Cardiac fibroblast (primary cell): ENCODE results near the gene ESYT3.
"Not testable (repeated sequence)": the region's sequence is repeated elsewhere in the genome, so short reads cannot be mapped to it uniquely, and the experiment has no call there.

Experiments
- DNase-seq, 2 donors: peaks; one replicate each; pipeline versions ENCODE4 v3.0.0 to v3.0.0-alpha.2; 2010; ENCODE audit warnings: low read depth in 2 of 2
- H3K4me3 ChIP-seq, 2 donors: replicated peaks in 1 of 2; 1 replicate in 1 of 2; 2 replicates in 1 of 2; pipeline ENCODE4 v1.5.1; 2011; ENCODE audit warnings: low read depth in 2 of 2, low read length in 2 of 2, mild to moderate bottlenecking in 2 of 2, moderate library complexity in 1 of 2
- TF ChIP-seq, protein P1 (sequence below): IDR thresholded peaks from one replicate; pipeline ENCODE4 v1.5.1; 2011; ENCODE audit warnings: low read depth, mild to moderate bottlenecking, low read length, inconsistent platforms

The ESYT3 gene

DNA sequence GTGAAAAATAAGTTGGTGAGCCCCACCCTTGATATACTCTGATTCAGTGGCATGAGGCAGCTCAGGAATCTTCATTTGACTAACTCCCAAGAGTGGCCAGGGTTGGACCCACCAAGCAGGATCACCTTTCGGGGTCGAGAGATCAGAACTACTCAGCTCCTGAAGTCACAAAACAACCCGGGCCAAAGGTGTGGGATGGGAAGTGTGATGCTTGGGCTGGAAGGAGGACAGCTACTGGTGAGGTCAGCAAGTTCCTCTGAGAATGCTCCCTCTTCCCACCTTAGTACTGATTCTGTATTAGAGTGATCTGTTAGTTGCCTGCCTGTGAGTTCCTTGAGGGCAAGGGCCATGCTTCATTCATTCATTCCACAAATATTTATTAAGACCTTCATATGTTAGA is 15.1 kb downstream of the ESYT3 start:
- TF ChIP-seq, protein P1, sequence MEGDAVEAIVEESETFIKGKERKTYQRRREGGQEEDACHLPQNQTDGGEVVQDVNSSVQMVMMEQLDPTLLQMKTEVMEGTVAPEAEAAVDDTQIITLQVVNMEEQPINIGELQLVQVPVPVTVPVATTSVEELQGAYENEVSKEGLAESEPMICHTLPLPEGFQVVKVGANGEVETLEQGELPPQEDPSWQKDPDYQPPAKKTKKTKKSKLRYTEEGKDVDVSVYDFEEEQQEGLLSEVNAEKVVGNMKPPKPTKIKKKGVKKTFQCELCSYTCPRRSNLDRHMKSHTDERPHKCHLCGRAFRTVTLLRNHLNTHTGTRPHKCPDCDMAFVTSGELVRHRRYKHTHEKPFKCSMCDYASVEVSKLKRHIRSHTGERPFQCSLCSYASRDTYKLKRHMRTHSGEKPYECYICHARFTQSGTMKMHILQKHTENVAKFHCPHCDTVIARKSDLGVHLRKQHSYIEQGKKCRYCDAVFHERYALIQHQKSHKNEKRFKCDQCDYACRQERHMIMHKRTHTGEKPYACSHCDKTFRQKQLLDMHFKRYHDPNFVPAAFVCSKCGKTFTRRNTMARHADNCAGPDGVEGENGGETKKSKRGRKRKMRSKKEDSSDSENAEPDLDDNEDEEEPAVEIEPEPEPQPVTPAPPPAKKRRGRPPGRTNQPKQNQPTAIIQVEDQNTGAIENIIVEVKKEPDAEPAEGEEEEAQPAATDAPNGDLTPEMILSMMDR: no peak
- no peak for DNase-seq
- no peak overlapping the region for H3K4me3 ChIP-seq

DNA sequence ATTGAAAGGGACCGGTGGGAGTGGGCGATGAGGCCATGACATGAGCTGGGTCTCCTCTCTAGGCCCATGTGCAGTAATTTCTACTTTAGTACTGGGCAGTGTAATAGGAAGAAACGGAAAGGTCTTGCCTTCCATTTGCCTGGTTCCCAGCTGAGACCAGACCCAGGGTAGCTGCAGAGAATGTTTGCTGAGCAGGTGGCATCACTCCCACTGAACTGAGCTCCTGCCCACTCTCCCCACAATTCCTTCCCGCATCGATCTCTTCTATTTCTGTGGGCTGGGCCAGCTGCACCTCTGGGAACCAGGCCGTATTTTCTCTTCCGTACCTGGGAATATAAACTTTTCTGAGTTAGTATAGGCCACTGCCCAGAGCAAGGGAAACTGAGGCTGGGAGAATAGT is 15.8 kb downstream of the ESYT3 start:
- no peak for DNase-seq
- TF ChIP-seq, protein P1: no peak
- no peak overlapping the region for H3K4me3 ChIP-seq

DNA sequence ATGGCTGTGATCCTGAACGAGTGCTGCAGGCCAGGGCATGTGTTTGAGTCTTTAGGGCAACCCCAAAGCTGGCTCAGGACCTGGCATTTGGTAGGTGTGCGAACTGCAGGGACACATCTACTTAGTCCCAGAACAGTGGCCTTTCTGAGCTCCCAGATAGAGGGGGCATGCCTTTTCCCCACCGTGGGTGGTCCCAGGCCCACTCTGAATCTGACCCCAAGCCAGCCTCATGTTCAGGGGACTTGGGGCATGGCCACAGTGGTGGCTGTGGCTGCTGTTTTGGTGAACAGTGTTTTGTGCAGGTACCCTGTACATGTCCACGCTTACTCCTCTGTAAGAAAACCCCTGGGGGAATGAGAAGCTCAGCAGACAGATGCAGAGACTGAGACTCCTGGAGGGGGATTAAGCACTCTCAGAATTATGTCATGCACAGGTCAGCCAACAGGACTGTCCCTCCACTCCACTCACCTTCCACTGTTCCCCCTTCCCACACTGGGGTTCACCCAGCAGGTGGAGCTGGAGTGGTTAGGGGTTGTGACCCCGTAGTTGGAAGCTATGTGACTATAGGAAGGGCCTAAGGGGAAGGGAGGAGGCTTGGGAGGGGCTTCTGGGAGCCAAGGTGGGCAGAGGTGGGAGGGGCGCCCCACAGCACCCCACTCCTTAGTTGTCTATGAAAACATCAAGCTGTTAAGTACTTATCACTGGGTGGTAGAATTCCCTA is 16.4 kb downstream of the ESYT3 start:
- DNase-seq: no peak
- TF ChIP-seq, protein P1: no peak
- H3K4me3 ChIP-seq: no peak overlapping the region

DNA sequence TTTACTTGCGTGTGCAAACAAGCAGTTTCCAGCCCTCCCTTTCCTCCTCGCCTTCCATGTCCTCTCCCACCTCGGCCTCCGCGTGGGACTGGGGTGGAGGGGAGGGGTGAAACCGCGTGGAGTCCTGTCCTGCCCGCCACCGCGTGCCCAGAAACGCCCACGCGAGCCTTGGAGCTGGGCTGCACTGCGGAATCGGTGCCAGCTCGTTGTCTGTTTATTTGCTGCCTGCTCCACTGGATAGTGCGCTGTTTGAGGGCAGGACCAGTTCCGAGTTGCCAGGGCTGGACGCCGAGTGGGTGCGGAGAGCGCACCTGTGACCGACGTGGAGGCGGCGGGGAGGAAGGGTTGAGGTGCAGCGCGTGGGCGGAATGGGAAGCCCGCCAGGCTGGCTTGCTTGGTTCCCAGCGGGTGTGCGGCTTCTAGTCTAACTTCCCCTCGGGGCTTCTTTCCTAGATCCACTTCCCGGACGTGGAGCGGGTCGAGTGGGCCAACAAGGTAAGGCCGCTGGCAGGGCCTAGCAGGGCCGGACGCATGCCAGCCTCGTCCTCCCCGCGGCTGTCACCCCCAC is 17.3 kb downstream of the ESYT3 start:
- TF ChIP-seq, protein P1: no peak
- H3K4me3 ChIP-seq: no peak overlapping the region
- no peak for DNase-seq

DNA sequence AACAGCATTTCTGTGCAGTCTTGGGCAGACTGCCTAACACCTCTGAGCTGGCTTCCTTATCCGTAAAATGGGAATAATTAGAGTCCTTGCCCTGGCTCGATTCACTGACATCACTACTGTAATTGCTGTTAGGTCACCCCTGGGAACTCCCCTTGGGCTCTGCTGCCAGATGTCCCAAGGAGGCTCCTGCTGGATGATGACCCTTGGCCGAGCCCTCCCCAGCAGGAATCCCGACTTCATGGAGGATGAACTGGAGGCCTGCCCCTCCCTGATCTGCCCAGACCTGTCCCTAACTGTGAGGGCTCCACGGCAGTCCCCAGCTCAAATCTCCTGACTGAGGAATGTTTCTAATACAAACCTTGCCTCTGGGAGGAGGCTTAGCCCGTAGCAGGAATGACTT is 18.0 kb downstream of the ESYT3 start:
- no peak for DNase-seq
- H3K4me3 ChIP-seq: no peak overlapping the region
- TF ChIP-seq, protein P1: no peak

DNA sequence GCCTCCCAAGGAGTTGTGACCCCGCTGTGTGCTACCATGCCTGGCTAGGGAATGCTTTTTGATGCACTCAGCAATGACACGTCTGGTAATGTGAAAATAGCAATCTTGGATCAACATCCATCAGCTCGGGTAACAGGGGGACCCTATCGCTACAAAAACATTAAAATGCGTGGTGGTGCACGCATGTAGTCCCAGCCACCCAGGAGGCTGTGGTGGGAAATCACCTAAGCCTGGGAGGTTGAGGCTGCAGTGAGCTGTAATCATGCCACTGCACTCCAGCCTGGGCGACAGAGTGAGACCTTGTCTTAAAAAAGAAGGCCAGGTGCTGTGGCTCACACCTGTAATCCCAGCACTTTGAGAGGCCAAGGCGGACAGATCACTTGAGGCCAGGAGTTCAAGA is 19.5 kb downstream of the ESYT3 start:
- not testable (repeated sequence) for H3K4me3 ChIP-seq, DNase-seq

DNA sequence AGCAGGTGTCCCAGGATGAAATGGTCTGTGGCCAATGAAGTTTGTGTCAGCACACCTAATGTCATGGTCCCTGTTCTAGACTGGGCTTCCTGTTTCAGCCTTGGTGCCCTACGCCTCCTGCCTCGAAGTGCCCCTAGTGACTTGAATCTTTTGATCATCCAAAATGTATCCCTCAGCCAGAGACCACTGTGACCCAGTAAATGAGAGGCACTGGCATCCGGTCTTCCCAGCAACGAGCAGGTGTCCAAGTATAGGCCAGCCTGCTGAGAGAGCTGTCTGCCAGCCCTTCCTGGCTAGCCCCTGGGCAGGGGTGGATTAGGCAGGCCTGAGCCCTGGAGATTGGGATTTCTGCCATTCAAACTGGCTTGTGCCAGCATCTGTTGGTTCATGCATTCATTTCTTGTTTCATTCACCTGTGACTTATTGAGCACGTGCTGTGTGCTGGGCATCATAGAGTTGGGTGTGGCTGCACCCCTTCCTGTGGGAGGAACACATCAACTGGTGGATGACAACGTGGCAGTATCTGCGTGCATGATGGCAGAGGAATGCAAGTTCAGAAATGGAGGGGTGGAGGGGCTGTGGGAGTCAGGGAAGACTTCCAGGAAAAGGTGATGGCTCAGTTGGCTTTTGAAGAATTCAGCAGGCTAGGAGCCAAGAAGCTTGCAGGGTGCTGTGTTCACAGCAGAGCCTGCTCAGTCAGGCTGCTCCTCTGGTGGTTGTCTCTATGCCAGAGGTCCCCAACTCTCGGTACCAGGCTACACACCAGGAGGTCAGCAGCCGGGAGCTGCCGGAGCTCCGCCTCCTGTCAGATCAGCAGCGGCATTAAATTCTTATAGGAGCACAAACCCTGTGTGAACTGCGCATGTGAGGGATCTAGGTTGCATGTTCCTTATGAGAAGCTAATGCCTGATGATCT is 21.6 kb downstream of the ESYT3 start:
- peak; percentile 33 to 45 for DNase-seq
- TF ChIP-seq, protein P1: no peak
- no peak overlapping the region for H3K4me3 ChIP-seq
